ENCODE data around the gene MAD1L1.

GRCh38 chr7:2202901-2203765 is 29.6 kb downstream of the MAD1L1 start:
- TF ChIP-seq, protein P1, sequence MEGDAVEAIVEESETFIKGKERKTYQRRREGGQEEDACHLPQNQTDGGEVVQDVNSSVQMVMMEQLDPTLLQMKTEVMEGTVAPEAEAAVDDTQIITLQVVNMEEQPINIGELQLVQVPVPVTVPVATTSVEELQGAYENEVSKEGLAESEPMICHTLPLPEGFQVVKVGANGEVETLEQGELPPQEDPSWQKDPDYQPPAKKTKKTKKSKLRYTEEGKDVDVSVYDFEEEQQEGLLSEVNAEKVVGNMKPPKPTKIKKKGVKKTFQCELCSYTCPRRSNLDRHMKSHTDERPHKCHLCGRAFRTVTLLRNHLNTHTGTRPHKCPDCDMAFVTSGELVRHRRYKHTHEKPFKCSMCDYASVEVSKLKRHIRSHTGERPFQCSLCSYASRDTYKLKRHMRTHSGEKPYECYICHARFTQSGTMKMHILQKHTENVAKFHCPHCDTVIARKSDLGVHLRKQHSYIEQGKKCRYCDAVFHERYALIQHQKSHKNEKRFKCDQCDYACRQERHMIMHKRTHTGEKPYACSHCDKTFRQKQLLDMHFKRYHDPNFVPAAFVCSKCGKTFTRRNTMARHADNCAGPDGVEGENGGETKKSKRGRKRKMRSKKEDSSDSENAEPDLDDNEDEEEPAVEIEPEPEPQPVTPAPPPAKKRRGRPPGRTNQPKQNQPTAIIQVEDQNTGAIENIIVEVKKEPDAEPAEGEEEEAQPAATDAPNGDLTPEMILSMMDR (conservative IDR thresholded peaks at IDR 0.05) = no peak
- TF ChIP-seq ZFX (IDR thresholded peaks at IDR 0.05) = no peak

Data from C4-2B (cell line).